Measurements from ENCODE around the gene UBE2C.
"Not testable (repeated sequence)": the region's sequence is repeated elsewhere in the genome, so short reads cannot be mapped to it uniquely, and the experiment has no call there.

The UBE2C gene

GRCh38 chr20:45812157-45813005 is at the start of gene UBE2C:
TSS of gene UBE2C (plus strand) at chr20:45812644. CDS start at chr20:45812696, 52 bp downstream.
- peak; percentile 92 for DNase-seq

- not testable (repeated sequence) for DNase-seq
These were observed 47.7 kb upstream of the UBE2C start for GRCh38 chr20:45764618-45765282.

GRCh38 chr20:45765307-45765875 is 47.1 kb upstream of the UBE2C start:
- DNase-seq = no peak

- DNase-seq = no peak
These were observed 46.5 kb upstream of the UBE2C start for GRCh38 chr20:45765980-45766379.

GRCh38 chr20:45768479-45768878 is 44.0 kb upstream of the UBE2C start:
- DNase-seq = no peak

GRCh38 chr20:45771182-45771759 is 41.2 kb upstream of the UBE2C start:
- DNase-seq = peak; percentile 83

GRCh38 chr20:45772693-45773092 is 39.8 kb upstream of the UBE2C start:
- no peak for DNase-seq

GRCh38 chr20:45774945-45775344 is 37.5 kb upstream of the UBE2C start:
- no peak for DNase-seq

GRCh38 chr20:45775411-45775810 is 37.0 kb upstream of the UBE2C start:
- no peak for DNase-seq

GRCh38 chr20:45776931-45777330 is 35.5 kb upstream of the UBE2C start:
- no peak for DNase-seq

GRCh38 chr20:45779011-45779915 is 33.2 kb upstream of the UBE2C start:
- no peak for DNase-seq

GRCh38 chr20:45780159-45780558 is 32.3 kb upstream of the UBE2C start:
- no peak for DNase-seq

- no peak for DNase-seq
These were observed 31.0 kb upstream of the UBE2C start for GRCh38 chr20:45781391-45781931.

GRCh38 chr20:45782890-45783289 is 29.6 kb upstream of the UBE2C start:
- peak; percentile 29 for DNase-seq

- DNase-seq = no peak
These were observed 28.7 kb upstream of the UBE2C start for GRCh38 chr20:45783656-45784294.

- no peak for DNase-seq
These were observed 24.1 kb upstream of the UBE2C start for GRCh38 chr20:45788351-45788750.

- DNase-seq = no peak
These were observed 19.9 kb upstream of the UBE2C start for GRCh38 chr20:45792317-45793118.

GRCh38 chr20:45796337-45797065 is 15.9 kb upstream of the UBE2C start:
- no peak for DNase-seq

GRCh38 chr20:45797510-45797909 is 14.9 kb upstream of the UBE2C start:
- not testable (repeated sequence) for DNase-seq

- DNase-seq = not testable (repeated sequence)
These were observed 14.5 kb upstream of the UBE2C start for GRCh38 chr20:45797955-45798354.

Measured in CD4-positive, alpha-beta T cell treated with Interleukin-6 for 4 hours (primary cell).